Fibroblast of mammary gland (primary cell): ENCODE measurements around the gene ART5.
A peak's percentile ranks its signal among the peaks of the same experiment; 100 is the strongest.
"Not testable (repeated sequence)": the region's sequence is repeated elsewhere in the genome, so short reads cannot be mapped to it uniquely, and the experiment has no call there.

Source experiments
- DNase-seq: peaks from one replicate; pipeline ENCODE4 v3.0.0-alpha.2; 2010; ENCODE audit warnings: low read depth
- H3K4me3 ChIP-seq: 2 replicates; pipeline ENCODE4 v1.5.1; 2011; ENCODE audit warnings: low read depth, mild to moderate bottlenecking, low read length, moderate library complexity; ENCODE audit not compliant: control insufficient read depth
- TF ChIP-seq, protein P1 (sequence below): conservative IDR thresholded peaks from 2 replicates; pipeline ENCODE4 v1.5.1; 2011; ENCODE audit warnings: low read depth, low read length, inconsistent platforms; ENCODE audit not compliant: control insufficient read depth, insufficient read depth

Gene ART5

DNA sequence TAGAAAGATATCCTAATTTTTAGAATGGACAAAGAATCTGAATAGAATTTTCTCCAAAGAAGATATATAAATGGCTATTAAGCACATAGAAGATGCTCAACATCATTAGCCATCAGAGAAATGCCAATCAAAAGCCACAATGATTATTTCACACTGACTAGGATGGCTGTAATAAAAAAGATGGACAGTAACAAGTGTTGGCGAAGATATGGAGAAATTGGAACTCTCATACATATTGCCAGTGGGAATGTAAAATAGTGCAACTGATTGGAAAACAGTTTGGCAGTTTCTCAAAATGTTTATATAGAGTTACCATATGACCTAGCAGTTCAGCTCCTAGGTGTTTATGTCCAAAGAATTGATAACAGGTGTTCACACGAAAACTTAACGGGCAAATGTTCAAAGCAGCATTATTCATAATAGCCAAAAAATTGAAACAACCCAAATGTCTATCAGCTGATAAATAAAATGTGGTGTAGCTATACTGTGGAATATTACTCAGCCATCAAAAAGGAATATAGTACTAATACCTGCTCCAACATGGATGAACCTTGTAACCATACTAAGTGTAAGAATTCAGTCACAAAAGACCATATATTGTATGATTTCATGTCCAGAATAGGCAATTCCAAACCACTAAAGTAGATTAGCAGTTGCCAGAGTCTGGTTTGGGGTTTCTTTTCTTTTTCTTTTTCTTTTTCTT lies 29.7 kb downstream of the ART5 start:
- TF ChIP-seq, protein P1, sequence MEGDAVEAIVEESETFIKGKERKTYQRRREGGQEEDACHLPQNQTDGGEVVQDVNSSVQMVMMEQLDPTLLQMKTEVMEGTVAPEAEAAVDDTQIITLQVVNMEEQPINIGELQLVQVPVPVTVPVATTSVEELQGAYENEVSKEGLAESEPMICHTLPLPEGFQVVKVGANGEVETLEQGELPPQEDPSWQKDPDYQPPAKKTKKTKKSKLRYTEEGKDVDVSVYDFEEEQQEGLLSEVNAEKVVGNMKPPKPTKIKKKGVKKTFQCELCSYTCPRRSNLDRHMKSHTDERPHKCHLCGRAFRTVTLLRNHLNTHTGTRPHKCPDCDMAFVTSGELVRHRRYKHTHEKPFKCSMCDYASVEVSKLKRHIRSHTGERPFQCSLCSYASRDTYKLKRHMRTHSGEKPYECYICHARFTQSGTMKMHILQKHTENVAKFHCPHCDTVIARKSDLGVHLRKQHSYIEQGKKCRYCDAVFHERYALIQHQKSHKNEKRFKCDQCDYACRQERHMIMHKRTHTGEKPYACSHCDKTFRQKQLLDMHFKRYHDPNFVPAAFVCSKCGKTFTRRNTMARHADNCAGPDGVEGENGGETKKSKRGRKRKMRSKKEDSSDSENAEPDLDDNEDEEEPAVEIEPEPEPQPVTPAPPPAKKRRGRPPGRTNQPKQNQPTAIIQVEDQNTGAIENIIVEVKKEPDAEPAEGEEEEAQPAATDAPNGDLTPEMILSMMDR, result no peak
- no peak overlapping the region for H3K4me3 ChIP-seq
- no peak for DNase-seq

DNA sequence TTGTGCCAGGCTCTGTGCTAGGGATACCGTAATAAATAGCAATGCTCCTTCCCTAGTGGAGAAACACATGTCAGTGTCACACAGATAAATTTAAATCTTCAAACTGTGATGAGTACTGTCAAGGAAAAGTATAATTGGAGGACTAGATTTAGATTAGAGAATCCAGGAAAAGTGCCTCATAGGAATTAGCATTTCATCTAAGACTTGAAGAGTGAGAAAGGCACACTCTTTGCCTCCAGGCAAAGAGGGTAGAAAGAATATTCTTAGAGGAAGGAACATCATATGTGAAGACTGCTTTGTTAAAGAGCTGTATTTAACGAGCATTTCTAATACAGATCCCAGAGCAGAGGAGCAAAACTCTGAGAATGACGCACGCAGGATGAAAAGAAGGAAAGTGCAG lies 30.9 kb downstream of the ART5 start:
- no peak overlapping the region for H3K4me3 ChIP-seq
- TF ChIP-seq, protein P1, result no peak
- DNase-seq, result no peak

DNA sequence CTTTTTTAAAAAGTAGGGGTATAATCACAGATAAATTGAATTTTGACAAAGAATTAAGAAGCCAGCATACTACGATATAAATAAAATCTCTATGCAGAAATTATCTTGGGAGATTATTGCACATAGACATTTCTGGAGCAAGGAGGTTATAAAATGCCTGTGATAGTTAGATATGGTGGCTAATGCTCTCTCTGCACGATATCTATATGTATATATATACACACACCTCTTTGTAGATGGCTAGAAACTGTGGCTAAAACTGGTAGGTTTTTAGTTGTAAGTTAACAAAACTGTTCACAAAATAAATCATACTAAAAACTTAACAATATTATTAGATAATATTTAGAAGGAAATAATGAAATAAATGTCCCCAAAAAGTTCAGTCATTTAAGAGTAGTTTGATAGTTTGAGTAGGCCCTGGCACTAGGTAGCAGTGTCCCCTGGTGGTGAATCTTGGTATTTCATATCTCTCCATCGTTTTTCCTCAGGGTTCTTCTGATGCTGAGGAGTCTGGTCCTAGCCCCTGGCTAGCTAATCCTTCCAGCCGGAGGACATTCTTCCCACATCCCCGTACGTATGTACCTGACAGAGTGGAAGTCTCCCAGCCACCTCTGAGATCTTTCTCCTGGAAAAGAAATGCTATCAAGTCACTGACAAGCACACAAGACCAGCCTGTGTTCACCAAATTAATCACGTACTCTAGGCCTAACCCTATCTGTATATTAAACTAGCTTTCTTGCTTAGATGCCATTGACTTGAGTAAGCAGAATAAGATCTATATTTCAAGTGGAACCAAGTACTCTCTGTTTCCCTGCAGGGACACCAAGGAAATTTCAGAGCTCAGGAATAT lies 32.2 kb downstream of the ART5 start:
- H3K4me3 ChIP-seq, result no peak overlapping the region
- TF ChIP-seq, protein P1, result peak; percentile 96
- DNase-seq, result peak; percentile 42

DNA sequence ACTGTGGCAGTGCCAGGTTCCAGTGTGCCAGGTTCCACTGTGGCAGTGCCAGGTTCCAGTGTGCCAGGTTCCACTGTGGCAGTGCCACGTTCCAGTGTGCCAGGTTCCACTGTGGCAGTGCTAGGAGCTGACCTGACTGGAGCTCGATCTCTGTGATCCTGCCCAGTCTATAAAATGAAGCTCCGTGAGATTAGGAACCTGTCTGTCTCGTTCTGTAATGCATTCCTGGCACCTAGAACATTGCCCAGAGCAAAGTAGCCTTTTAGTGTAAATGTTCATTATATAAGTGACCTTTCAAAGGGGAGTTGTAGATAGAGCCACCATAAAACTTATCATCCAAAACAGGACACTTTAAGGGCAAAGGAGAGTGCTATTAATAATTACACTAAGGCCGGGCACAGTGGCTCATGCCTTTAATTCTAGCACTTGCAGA lies 36.0 kb downstream of the ART5 start:
- no peak overlapping the region for H3K4me3 ChIP-seq
- no peak for DNase-seq
- TF ChIP-seq, protein P1, result no peak

DNA sequence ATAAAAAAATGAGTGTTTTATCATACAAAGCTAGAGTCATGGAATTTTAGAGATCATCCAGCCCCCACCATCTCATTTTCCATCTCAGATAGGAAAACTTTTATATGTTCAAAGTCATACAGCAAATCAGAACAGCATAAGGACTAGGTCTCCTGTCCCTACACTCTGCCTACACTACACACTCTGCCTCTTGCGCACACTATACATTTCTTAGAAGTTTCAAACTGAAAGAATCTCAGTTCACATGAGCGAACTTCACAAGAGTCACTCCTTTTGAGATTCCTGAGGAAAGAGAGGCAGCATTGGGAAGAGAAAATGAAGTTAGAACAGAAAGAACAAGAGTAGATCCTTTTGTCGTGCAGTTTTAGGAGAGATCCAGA lies 36.5 kb downstream of the ART5 start:
- H3K4me3 ChIP-seq, result no peak overlapping the region
- DNase-seq, result no peak
- TF ChIP-seq, protein P1, result no peak

DNA sequence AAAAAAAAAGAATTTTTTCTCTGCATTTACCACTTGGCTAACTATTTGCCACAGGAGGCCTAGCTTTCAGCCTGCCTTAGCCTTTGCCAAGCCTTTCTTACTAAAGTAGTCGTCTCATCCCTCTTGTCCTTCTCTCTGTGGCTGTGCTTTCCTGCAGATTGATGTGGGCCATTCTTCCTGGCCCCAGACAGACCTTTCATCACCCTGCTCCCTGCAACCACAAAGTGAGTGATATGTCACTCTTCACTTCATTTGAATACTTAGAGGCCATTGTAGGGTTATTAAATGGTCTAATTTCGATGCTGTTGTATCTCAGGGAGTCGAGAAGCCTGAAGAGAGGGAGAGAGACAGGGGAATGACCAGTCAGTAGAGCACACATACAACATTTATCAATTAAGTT lies 37.6 kb downstream of the ART5 start:
- TF ChIP-seq, protein P1, result no peak
- no peak for DNase-seq
- H3K4me3 ChIP-seq, result no peak overlapping the region

DNA sequence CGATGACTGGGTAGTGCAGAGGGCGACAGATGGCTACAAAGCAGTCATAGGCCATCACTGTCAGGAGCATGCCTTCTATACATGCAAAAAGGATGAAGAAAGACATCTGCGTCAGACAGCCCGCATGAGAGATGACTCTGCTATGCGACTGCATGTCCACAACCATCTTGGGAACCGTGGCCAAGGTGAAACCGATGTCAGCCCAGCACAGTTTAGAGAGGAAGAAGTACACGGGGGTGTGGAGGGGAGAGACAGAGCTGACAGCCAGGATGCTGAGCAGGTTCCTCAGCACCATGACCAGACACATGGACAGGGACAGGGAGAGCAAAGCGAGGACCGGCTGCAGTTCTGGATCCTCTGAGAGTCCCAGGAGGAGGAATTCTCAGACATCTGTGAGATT lies 41.6 kb downstream of the ART5 start:
- DNase-seq, H3K4me3 ChIP-seq: not testable (repeated sequence)

DNA sequence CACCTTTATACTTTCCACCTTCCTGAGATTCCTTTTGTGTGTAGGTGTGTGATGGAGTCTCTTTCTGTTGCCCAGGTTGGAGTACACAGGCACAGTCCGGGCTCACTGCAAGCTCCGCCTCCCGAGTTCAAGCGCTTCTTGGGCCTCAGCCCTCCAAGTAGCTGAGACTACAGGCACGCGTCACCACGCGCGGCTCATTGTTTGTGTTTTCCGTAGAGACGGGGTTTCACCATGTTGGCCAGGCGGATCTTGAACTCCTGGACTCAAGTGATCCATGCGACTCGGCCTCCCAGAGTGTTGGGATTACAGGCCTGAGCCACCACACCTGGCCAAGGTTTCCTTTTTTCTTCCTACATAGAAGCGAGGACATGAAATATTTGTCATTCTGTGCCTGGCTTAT lies 44.0 kb downstream of the ART5 start:
- not testable (repeated sequence) for H3K4me3 ChIP-seq, DNase-seq

DNA sequence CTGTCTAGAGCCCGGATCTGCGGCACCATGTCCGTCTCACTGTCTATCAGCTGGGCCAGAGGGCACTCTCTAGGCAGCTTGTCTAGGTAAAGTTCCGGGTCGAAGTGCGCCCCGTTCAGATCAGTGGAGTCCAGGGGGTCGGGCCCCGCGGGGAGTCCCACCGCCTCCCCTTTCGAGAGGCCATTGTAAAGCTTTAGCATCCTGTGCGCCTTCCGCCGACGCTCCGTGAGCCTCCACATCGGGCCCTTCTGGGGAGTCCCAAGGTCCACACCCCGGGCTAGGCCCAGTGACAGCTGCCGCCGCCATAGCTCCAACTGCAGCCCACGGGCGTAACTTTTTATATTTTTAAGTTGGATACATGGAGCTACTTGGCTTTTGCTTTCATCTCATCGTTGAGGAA lies 50.5 kb downstream of the ART5 start:
- H3K4me3 ChIP-seq, DNase-seq: not testable (repeated sequence)

DNA sequence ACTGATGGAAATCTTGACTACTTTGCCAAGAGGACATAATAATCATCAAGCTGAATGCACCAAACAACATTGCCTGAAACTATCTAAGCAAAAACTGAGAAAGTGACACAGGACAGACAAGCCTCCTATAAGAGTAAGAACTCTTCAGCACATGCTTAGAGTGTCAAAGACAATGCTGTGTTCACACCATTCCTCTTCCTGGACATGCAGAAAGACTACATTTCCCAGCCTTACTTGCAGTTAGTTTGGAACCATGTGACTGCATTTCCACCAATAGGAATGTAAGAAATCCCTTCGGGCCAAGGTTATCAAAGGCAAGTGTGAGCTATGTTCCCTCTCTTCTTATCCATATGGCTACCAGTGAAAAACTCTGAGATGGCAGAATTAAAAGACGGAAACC lies 51.6 kb downstream of the ART5 start:
- H3K4me3 ChIP-seq, DNase-seq: not testable (repeated sequence)

DNA sequence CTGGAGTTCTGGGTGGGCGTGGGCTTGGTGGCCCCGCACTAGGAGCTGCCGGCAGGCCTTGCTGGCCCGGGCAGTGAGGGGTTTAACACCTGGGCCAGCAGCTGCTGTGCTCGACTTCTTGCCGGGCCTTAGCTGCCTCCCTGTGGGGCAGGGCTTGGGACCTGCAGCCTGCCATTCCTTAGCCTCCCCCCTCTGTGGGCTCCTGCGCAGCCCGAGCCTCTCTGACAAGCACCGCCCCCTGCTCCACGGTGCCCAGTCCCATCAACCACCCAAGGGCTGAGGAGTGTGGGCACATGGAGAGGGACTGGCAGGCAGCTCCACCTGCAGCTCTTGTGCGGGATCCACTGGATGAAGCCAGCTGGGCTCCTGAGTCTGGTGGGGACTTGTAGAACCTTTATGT lies 53.0 kb downstream of the ART5 start:
- H3K4me3 ChIP-seq, DNase-seq: not testable (repeated sequence)
